ENCODE results near the gene CD300H.

The CD300H gene

DNA sequence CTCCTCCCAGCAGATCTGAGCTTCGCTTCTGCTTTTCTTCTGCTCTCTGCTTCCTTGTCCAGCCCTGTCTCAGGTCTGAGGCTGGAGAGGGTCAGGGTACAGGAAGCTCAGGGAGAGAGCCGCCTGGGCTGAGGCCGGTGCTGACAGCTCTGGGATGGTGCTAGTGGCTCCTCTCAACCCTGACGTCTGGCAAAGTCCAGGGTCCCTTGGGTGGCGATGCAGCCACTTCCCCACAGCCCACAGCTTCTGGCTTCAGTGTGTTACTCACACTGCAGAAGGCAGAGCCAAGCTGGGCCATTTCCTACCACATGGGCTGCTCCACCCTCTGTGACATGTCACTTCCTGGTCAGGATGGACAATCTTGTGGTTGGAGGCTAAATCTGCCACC is 21.5 kb downstream of the CD300H start, which contains the start of gene CD300C:
TSS of gene CD300C (minus strand) at position 273 of the 388 bp plus-strand sequence. CDS start 333 bp downstream, outside the sequence.
- H3K4me3 ChIP-seq (ENCODE audit: control insufficient read depth, low read depth, low read length) = no peak within 1 kb of the TSS
- TF ChIP-seq, protein P1, sequence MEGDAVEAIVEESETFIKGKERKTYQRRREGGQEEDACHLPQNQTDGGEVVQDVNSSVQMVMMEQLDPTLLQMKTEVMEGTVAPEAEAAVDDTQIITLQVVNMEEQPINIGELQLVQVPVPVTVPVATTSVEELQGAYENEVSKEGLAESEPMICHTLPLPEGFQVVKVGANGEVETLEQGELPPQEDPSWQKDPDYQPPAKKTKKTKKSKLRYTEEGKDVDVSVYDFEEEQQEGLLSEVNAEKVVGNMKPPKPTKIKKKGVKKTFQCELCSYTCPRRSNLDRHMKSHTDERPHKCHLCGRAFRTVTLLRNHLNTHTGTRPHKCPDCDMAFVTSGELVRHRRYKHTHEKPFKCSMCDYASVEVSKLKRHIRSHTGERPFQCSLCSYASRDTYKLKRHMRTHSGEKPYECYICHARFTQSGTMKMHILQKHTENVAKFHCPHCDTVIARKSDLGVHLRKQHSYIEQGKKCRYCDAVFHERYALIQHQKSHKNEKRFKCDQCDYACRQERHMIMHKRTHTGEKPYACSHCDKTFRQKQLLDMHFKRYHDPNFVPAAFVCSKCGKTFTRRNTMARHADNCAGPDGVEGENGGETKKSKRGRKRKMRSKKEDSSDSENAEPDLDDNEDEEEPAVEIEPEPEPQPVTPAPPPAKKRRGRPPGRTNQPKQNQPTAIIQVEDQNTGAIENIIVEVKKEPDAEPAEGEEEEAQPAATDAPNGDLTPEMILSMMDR (conservative IDR thresholded peaks at IDR 0.05; ENCODE audit: control insufficient read depth, insufficient read depth, low read depth, low read length) = no peak
- DNase-seq (ENCODE audit: low read depth) = no peak

DNA sequence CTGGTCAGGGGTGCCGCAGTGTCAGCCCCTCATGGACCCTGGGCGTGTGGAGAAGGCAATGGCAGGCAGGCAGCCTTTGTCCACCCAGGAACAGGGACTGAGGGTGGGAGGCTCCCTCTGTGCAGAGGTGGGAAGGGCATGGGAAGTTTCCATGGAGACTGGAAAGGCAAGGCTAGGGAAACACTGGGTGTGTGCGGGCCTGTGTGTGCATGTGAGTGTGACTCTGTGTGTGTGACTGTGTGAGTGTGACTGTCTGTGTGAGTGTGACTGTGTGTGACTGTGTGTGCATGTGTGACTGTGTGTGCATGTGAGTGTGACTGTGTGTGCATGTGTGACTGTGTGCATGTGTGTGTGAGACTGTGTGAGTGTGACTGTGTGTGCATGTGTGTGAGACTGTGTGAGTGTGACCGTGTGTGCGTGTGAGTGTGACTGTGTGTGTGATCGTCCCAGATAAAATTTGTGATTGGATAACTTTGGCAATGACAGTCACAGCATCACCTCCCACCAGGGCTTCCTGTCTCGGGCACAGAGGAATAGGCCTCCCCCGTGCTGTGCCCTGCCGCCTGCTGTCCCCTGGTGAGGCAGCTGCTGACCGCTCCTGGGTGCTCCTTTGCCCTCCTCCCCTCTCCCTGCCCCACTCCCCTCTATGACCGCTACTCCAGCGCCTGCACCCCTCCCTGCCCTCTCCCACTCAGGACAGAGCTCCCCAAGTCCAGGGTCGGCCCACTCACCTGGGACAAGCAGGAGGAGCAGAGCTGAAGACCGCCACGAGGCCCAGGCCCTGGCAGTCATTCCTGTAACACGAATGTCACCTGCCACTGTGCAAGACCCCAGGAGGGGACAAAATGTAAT is 22.1 kb downstream of the CD300H start:
- DNase-seq (ENCODE audit: low read depth) = no peak
- H3K4me3 ChIP-seq (ENCODE audit: control insufficient read depth, low read depth, low read length) = no peak overlapping the region
- TF ChIP-seq, protein P1 (conservative IDR thresholded peaks at IDR 0.05; ENCODE audit: control insufficient read depth, insufficient read depth, low read depth, low read length) = no peak

DNA sequence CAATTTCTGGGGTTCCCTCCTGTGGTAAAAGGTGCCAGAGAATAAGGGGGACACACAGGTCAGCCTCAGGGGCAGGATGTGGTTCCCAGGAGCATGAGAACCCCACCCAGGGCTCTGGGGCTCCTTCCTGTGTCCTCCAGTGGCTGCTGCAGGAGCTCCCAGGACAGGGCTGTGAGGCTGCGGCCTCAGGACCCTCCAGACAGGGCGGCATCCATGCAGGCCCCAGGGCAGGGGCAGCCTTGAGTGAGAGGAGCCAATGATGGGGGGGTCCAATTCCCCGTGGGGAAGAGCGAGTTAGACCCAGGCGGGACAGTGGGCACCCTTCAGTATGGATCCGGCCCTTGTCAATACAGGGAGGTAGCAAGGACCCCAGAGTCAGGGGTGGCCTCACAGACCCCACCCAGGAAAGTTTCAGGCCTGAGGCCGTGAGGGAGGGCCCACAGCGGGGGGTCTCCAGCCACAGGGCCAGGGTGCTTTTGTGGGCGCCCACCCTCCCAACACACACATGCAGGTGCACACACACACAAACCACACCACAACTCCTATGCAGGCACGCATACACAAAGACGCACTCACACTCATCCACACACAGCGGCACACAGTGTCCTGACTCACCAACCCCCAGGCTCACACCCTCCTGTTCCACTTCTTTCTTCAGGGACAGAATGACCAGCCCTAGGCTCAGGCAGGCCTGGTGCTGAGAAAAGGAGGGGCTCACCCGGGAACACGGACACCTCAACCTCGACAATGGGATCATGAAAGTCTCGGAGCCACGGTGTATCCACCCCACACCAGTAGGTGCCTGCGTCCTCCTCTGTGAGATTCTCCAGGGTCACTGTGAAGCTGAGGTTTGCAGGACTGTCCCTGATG is 23.2 kb downstream of the CD300H start:
- TF ChIP-seq, protein P1 (conservative IDR thresholded peaks at IDR 0.05; ENCODE audit: control insufficient read depth, insufficient read depth, low read depth, low read length) = no peak
- no peak for DNase-seq (ENCODE audit: low read depth)

DNA sequence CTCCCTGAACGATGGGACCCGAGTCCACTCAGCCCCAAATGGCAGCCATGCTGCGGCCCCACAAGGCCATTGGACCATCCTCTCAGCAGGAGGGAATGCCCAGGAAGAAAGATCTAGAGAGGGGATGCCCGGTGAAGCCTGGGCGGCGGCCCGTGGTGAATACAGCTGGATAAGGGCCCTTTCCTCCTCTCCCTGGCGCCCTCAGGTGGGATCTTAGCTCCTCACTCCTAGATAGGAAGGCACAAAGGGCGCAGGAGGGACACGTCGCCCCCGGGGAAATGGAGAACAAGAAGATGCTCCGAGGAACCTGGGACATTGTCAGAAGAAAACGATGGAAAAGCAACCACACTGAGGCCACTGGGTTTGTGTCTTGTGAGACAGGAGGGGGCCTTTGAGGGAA is 23.9 kb downstream of the CD300H start:
- H3K4me3 ChIP-seq (ENCODE audit: control insufficient read depth, low read depth, low read length) = no peak overlapping the region
- TF ChIP-seq, protein P1 (conservative IDR thresholded peaks at IDR 0.05; ENCODE audit: control insufficient read depth, insufficient read depth, low read depth, low read length) = no peak
- DNase-seq (ENCODE audit: low read depth) = no peak

More for the DNA sequence above, 23.2 kb downstream of the CD300H start:
- H3K4me3 ChIP-seq (ENCODE audit: control insufficient read depth, low read depth, low read length) = no peak overlapping the region

DNA sequence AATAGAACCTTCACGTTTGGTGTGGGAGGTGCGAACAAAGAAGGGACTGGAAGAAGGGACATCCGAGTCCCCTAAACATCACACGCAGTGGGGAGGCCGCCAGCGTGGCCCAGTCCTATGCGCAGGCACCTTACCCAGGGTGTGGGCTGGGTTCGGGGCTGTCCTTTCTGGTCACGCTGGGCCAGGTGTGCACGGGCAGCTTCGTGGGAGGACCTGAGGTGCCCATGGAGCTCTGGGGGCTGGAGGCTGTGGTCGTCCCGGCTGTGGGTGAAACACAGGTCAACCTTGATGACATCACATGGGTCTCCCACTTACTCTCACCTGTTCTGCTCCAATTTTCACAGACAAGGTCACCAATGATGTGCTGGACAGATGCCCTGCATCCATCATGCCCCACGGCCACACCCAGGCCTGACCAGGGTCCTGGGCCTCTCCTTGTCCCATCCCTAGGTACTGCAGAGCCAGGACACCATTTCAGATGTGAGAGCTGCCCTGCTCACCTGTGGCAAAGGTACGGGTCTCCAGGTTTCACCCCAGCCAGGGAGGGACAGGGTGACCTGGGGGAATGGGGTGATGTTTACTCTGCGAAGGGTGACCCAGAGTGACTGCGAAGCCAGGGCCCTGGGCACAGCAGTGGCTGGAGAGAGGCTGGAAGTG is 24.5 kb downstream of the CD300H start:
- TF ChIP-seq, protein P1 (conservative IDR thresholded peaks at IDR 0.05; ENCODE audit: control insufficient read depth, insufficient read depth, low read depth, low read length) = no peak
- no peak for DNase-seq (ENCODE audit: low read depth)
- H3K4me3 ChIP-seq (ENCODE audit: control insufficient read depth, low read depth, low read length) = no peak overlapping the region

DNA sequence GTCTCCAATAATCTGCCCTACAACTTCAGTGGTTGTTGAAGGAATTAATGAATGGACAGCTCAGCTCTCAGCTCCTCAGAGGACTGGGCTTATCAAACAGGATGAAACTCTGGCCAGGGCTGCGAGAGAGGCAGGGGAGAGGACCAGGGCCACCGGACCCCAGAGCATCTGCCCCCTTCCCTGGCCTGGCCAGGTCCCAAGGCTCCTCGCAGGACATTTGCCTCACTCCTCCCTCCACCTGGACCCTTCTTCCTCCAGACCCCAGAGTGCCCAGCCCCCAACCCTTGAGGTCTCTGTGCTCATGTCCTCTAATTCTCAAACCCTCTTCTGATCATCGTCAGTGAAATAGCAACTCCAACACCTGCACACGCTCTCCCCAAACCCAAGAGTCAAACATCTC is 25.1 kb downstream of the CD300H start:
- no peak overlapping the region for H3K4me3 ChIP-seq (ENCODE audit: control insufficient read depth, low read depth, low read length)
- TF ChIP-seq, protein P1 (conservative IDR thresholded peaks at IDR 0.05; ENCODE audit: control insufficient read depth, insufficient read depth, low read depth, low read length) = no peak

More for the DNA sequence above, 25.1 kb downstream of the CD300H start:
- no peak for DNase-seq (ENCODE audit: low read depth)

Data from fibroblast of mammary gland (primary cell).